Testis (tissue), 2 donors: Measurements from ENCODE around the gene ATF6B.

Experiments
- CTCF ChIP-seq, 3 experiments: fragments of 450-650 bp in 2 of 3; fragments of 200-600 bp in 1 of 3; sonication (generic) in 1 of 3; IDR thresholded peaks; one replicate each; pipeline ENCODE4 v1.5.1; 2016 to 2019; ENCODE audit warnings: antibody characterized with exemption in 3 of 3, mild to moderate bottlenecking in 2 of 3, moderate library complexity in 1 of 3
- POLR2A ChIP-seq: fragments of 450-650 bp; IDR thresholded peaks from one replicate; pipeline ENCODE4 v1.6.1; 2017; ENCODE audit warnings: antibody characterized with exemption, mild to moderate bottlenecking, moderate library complexity

GRCh38 chr6:32102255-32102654 lies 25.8 kb downstream of the ATF6B start:
- no peak for TF ChIP-seq POLR2A
- TF ChIP-seq CTCF (IDR thresholded peaks at IDR 0.05) = no peak
